GM19193 (cell line): ENCODE measurements around the gene NR5A2.

Experiments used
- POLR2A ChIP-seq: IDR thresholded peaks from 4 replicates; pipeline ENCODE4 v1.6.1; 2011; ENCODE audit not compliant: insufficient read depth, insufficient read length; ENCODE audit errors: extremely low read depth

The NR5A2 gene

GRCh38 chr1:200042119-200042551 is 14.6 kb downstream of the NR5A2 start:
- TF ChIP-seq POLR2A, result no peak

DNA sequence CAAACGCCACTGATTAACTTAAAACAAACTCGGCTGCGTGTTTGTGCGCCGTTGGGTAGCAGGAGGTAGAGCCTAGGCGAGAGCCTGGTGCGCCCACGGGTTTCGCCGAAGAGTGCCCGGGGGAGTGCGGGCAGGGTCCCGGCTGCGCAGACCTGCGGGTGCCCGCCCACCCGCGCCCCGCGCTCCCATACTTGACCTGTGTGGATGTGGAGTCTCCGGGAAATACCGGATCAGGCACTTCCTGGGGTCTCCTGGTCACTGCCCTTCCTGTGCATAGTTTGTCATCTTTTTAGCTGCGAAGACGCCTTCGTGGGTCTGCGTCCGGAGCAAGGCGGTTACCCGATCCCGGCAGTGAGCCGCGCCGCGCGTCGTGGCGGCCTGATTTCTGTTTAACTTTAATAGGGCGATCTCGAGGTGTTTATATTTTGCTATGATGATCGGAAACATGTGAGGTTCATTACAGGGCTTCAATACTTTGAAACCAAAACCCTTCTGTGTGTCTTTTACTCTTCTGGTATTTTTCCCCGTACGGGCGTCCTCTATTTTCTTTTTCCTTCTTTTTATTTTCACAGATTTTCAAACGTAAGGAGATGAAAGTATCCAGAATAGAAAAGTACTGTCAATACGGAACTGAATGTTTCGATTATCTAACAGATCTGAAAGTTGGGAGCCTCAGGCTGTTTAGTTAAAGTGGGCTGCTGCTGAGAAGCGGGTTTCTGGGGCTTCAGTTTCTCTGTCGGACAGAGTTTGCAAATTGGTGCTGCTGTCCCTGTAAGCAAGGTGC is 15.2 kb downstream of the NR5A2 start:
- TF ChIP-seq POLR2A, result no peak

- TF ChIP-seq POLR2A, result no peak
Observed at GRCh38 chr1:200043336-200043668, 15.8 kb downstream of the NR5A2 start.

- no peak for TF ChIP-seq POLR2A
Observed at GRCh38 chr1:200046115-200046514, 18.6 kb downstream of the NR5A2 start.

DNA sequence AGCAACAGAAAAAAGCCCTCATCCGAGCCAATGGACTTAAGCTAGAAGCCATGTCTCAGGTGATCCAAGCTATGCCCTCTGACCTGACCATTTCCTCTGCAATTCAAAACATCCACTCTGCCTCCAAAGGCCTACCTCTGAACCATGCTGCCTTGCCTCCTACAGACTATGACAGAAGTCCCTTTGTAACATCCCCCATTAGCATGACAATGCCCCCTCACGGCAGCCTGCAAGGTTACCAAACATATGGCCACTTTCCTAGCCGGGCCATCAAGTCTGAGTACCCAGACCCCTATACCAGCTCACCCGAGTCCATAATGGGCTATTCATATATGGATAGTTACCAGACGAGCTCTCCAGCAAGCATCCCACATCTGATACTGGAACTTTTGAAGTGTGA is 20.7 kb downstream of the NR5A2 start:
- TF ChIP-seq POLR2A, result no peak

GRCh38 chr1:200049810-200050209 is 22.3 kb downstream of the NR5A2 start:
- no peak for TF ChIP-seq POLR2A

DNA sequence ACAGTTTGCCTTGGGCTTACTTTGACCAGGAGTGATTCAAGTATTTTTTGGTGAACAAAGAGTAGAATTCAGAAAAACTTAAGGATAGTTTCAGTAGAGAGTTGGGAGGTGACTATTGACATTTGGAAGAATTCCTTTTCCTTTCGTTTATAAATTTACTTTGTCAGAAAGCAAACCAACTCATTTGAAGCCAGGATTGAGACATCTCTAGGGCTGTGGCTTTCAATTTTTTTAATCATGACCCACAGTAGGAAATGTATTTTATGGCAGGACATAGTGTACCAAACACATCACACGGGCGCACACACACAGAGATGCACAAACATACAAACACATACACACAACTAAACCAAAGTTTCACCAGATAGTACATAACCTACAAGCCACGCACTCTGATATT is 24.1 kb downstream of the NR5A2 start:
- no peak for TF ChIP-seq POLR2A

DNA sequence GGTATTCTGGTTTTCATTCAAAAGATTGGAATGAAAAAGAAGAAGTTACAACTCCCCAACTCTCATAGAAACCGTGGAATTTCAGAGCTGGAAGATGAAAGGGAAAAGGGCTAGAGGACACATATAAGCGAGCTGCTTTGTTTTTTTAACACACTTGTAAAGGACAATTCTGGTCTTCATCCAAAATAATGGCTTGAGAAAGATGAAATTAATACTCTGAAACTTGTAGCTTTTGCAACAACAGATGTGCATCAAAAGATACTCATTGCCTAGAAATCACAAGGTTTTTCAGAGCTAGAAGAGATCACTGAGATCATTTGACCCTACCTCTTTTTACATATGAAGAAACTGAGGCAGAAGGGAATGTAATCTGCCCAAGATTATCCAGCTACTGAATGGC is 25.6 kb downstream of the NR5A2 start:
- TF ChIP-seq POLR2A, result no peak

DNA sequence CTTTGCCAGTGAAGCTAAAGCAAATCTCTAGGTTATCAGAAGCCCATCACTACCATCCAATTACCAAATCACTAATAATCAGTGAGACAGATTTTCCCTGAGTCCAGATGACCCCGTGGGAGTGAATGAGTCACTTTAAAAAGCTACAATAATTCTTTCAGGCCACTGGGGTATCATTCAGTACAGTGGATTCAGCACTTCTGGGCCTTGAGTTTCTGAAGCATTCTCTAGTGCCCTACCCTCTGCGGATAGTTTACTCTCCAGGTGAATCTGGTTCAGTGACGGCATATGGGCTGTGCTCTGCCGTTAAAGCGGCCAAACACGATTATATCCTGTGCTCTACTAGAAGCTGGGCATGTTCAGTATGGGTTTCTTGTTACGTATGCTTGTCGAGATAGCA is 26.1 kb downstream of the NR5A2 start:
- TF ChIP-seq POLR2A, result no peak

DNA sequence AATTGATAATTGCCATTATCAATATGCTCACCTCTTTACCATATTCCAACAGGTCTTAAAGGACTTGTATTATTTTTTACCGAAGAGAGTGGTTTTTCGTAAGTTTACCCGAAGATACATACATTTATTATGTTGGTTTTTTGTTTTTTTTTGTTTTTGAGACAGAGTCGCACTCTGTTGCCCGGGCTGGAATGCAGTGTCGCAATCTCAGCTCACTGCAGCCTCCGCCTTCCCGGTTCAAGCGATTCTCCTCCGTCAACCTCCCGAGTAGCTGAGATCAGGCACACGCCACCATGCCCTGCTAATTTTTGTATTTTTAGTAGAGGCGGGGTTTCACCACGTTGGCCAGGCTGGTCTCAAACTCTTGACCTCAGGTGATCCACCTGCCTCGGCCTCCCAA is 30.8 kb downstream of the NR5A2 start:
- no peak for TF ChIP-seq POLR2A

DNA sequence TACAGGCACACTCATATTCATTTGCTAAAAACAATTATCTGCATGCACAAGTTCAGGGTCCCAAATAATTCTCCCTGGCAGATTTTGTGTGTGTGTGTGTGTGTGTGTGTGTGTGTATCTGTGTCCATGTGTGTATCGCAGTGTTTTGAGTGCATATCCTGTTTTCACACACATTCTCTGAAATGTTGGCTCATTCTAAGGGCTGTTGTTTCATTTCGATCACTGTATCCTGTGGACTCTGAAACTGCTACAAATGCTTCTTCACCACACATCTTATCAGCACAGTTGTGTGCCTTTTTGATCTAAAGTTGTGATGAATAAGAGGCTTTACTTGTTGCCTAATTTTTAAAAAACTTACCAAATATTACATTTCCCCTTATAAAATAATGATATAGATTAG is 34.6 kb downstream of the NR5A2 start:
- TF ChIP-seq POLR2A, result no peak

DNA sequence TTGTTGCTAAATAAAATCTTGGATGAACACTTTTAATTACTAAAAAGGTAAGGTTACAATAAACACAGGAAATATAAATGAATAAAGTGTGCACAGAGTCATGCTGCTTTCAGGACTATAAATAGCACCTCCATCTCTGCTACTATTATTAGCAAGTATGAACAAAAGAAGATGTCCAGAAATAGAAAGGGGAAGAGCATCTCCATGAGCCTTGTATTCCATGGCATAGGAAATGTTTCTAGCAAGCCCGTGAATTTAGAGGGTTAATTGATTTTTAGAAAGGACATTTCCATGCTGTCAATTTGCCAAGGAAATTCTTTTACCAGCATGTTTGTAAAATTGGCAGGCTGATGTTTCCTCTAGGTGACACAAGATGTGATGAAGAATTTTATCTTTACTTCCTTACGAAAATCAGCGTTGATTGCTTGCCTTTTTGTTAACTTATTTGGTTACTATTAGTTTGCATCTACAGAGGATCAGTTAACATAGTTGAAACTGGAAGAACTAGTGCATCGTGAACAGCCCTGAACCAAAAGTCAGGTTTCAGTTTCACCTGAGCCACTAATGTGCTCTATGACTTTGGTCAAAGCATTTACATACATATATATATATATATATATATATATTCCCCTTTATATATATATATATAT is 45.3 kb downstream of the NR5A2 start:
- TF ChIP-seq POLR2A, result no peak

- no peak for TF ChIP-seq POLR2A
Observed at GRCh38 chr1:200073286-200073637, 45.8 kb downstream of the NR5A2 start.

- no peak for TF ChIP-seq POLR2A
Observed at GRCh38 chr1:200075522-200075921, 48.0 kb downstream of the NR5A2 start.

DNA sequence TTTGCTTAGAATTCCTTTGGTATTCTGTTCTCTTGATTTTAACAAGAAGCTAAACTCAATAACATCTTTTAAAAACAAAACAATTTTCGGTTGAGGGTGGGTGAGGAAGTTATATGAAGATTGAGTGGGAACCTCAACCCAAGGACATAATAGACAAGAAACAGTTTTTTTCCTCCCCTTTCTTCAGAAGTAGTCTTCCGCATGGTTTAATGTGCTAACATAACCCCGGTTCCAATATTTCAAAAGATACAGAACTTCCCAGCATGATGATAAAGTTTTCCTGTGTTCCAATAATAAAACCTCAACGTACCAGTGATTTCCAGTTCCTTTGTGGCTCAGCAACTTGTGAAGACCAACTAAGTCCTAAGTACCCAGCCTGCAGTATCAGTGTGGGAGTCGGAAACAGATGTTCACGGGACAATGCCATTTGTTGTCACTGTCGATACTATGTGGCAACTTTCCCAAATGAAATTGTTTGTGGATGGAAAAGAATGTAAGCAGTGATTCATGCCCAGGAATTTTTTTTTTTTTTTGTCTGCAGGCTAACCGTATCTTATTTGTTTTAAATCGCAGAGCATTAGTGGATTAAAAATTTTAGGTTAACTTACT is 48.5 kb downstream of the NR5A2 start:
- TF ChIP-seq POLR2A, result no peak

- TF ChIP-seq POLR2A, result no peak
Observed at GRCh38 chr1:200079232-200079940, 51.9 kb downstream of the NR5A2 start.

- no peak for TF ChIP-seq POLR2A
Observed at GRCh38 chr1:200081151-200081968, 53.9 kb downstream of the NR5A2 start.
